GM12891 (cell line): ENCODE data around the gene ZGLP1.

Experiments used
- POLR2A ChIP-seq: IDR thresholded peaks from 2 replicates; pipeline ENCODE4 v1.6.1; 2011; ENCODE audit warnings: low read depth, low read length, control low read depth
- POLR2AphosphoS5 ChIP-seq: IDR thresholded peaks from 2 replicates; pipeline ENCODE4 v1.6.1; 2011; ENCODE audit warnings: low read depth, low read length, control low read depth
- SPI1 ChIP-seq: IDR thresholded peaks from 2 replicates; pipeline ENCODE4 v1.6.1; 2011; ENCODE audit warnings: low read depth, low read length, control low read depth
- TAF1 ChIP-seq: IDR thresholded peaks from 2 replicates; pipeline ENCODE4 v1.6.1; 2011; ENCODE audit warnings: low read depth, low read length, control low read depth

- no peak for TF ChIP-seq TAF1
- TF ChIP-seq POLR2AphosphoS5, result no peak
- TF ChIP-seq POLR2A, result no peak
- TF ChIP-seq SPI1, result no peak
Measured at GRCh38 chr19:10329555-10329954, 19.9 kb upstream of the ZGLP1 start.
